ENCODE results near the gene RPS17. TPM values are rescaled to one million over a fixed set of nuclear protein-coding genes. Genes with fewer than 3 reads are reported as not detected.

RPS17 gene
- total RNA-seq, 4 donors from 2014 or later, result 1,530 to 3,175 (median 2,057) TPM

DNA sequence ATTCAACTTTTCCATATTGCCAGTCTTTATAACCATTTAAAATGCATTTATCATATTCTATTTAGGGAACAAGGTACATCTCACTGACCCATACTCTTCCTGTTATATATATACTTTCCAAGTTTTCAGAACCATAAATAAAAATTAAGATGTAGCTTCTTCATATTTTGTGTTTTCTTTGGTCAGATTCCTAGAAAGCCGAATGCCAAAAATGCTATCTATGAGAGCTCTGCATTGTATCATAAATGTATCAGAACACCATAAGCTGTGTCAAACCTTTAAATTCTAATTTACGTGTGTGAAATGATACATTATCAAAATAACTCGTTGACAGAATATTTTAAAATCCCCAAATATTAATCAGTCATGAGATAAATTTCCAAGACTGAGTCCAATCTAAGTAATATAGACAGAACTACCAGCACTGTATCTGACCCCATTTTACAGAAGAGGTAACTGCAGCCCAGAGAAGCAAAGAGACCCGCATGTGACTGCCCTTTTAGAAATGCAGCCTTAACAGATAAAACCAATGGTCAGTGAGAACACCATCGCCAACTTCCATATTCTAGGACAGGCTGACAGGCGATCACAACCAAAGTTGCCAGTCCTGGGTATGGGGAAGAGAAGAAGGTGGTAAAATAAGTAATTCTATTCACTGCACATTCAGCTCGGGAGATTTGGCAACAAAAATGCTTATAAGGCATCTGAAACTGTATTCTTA lies 16.2 kb upstream of the RPS17 start:
- TF ChIP-seq, protein P1, sequence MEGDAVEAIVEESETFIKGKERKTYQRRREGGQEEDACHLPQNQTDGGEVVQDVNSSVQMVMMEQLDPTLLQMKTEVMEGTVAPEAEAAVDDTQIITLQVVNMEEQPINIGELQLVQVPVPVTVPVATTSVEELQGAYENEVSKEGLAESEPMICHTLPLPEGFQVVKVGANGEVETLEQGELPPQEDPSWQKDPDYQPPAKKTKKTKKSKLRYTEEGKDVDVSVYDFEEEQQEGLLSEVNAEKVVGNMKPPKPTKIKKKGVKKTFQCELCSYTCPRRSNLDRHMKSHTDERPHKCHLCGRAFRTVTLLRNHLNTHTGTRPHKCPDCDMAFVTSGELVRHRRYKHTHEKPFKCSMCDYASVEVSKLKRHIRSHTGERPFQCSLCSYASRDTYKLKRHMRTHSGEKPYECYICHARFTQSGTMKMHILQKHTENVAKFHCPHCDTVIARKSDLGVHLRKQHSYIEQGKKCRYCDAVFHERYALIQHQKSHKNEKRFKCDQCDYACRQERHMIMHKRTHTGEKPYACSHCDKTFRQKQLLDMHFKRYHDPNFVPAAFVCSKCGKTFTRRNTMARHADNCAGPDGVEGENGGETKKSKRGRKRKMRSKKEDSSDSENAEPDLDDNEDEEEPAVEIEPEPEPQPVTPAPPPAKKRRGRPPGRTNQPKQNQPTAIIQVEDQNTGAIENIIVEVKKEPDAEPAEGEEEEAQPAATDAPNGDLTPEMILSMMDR (IDR thresholded peaks at IDR 0.05; ENCODE audit: low read depth), result no peak

GRCh38 chr15:82554849-82555248 lies 14.6 kb upstream of the RPS17 start:
- TF ChIP-seq, protein P1 (IDR thresholded peaks at IDR 0.05; ENCODE audit: low read depth), result no peak

- TF ChIP-seq, protein P1 (IDR thresholded peaks at IDR 0.05; ENCODE audit: low read depth), result no peak
These were observed 14.1 kb upstream of the RPS17 start for GRCh38 chr15:82554351-82554750.

GRCh38 chr15:82553846-82554245 lies 13.6 kb upstream of the RPS17 start:
- TF ChIP-seq, protein P1 (IDR thresholded peaks at IDR 0.05; ENCODE audit: low read depth), result no peak

- TF ChIP-seq, protein P1 (IDR thresholded peaks at IDR 0.05; ENCODE audit: low read depth), result no peak
These were observed 12.6 kb upstream of the RPS17 start for GRCh38 chr15:82552861-82553260.

- TF ChIP-seq, protein P1 (IDR thresholded peaks at IDR 0.05; ENCODE audit: low read depth), result no peak
These were observed 11.5 kb upstream of the RPS17 start for GRCh38 chr15:82551646-82552247.

DNA sequence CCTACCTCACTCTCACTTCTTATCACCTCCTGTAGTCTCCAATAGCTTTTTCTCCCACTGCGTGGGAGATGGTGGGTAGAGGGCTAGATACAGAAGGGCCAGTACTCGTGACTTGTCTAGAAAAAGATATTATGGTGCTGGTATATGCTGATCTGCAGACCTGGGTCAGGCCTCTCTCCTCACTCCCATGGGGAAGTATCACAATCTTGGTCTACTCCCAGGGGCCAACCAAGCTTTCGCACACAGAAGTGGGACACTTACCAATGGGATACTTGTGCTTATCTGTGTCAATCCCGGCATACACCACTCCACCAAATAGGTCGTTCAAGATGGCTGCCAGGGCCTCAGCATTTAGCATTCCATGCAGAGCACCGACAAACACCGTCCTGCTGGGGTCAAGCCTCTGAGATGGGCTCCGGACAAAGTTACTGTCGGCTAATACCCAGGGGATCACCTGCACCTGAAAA lies 9.0 kb upstream of the RPS17 start:
- TF ChIP-seq, protein P1 (IDR thresholded peaks at IDR 0.05; ENCODE audit: low read depth), result no peak

All from subcutaneous adipose tissue (tissue), 4 donors.